ENCODE measurements around the gene RER1.
A peak's percentile ranks its signal among the peaks of the same experiment; 100 is the strongest.

RER1 gene

GRCh38 chr1:2400576-2400909 lies 8.9 kb downstream of the RER1 start:
- Histone ChIP-seq H3K4ac (ENCODE audit: low read depth in 1 of 2, low read length in 2 of 2) (no peak overlapping the region), H3K9me3 (ENCODE audit: control insufficient read depth, low read length) (no peaks in the 10 kb centered on the region), H2BK120ac (ENCODE audit: low read depth, low read length) (no peak overlapping the region), H4K91ac (ENCODE audit: low read length) (no peak overlapping the region), H2BK15ac (ENCODE audit: low read depth, poor library complexity, severe bottlenecking) (no peak overlapping the region), H4K8ac (ENCODE audit: low read length) (no peak overlapping the region), H3K14ac (ENCODE audit: low read length in 2 of 2) (no peak overlapping the region), H3K27ac (ENCODE audit: low read length, poor library complexity, severe bottlenecking) (no peak overlapping the region), H3K4me2 (ENCODE audit: low read length, poor library complexity, severe bottlenecking) (no peak overlapping the region), H3K27me3 (ENCODE audit: control insufficient read depth in 1 of 2, insufficient read depth in 1 of 2, low read length in 2 of 2) (no peaks in the 10 kb centered on the region), H2AK5ac (ENCODE audit: low read length, severe bottlenecking) (no peak overlapping the region), H2BK12ac (ENCODE audit: low read length in 2 of 2) (no peak overlapping the region), H3K4me1 (ENCODE audit: control insufficient read depth, insufficient read depth, low read depth, low read length) (peaks cover 9% of the 10 kb centered on the region), H3K4me3 (ENCODE audit: insufficient read depth in 1 of 2, low read depth in 1 of 2, low read length in 2 of 2) (no peak overlapping the region), H3K9ac (ENCODE audit: low read length) (no peak overlapping the region), H3K36me3 (ENCODE audit: control insufficient read depth in 1 of 2, insufficient read depth in 2 of 2, low read depth in 1 of 2, low read length in 2 of 2) (peaks cover 93 to 95% of the 10 kb centered on the region in 2 experiments), H2BK5ac (ENCODE audit: low read depth, low read length, poor library complexity, severe bottlenecking) (no peak overlapping the region), H3K23ac (ENCODE audit: low read length in 2 of 2) (no peak overlapping the region), H3K18ac (ENCODE audit: low read depth in 1 of 2, low read length in 2 of 2) (no peak overlapping the region), H2AFZ (ENCODE audit: low read depth, low read length) (no peak overlapping the region), H3K79me1 (replicated peaks; ENCODE audit: low read length, poor library complexity, severe bottlenecking) (peaks cover 34% of the 10 kb centered on the region)
- DNase-seq = no peak
- WGBS = 92% methylated on average over 10 of the region's 10 CpGs

GRCh38 chr1:2400950-2401649 lies 9.5 kb downstream of the RER1 start:
- Histone ChIP-seq H3K9ac (ENCODE audit: low read length) (no peak overlapping the region), H3K23ac (ENCODE audit: low read length in 2 of 2) (no peak overlapping the region), H3K27me3 (ENCODE audit: control insufficient read depth in 1 of 2, insufficient read depth in 1 of 2, low read length in 2 of 2) (no peaks in the 10 kb centered on the region), H2BK15ac (ENCODE audit: low read depth, poor library complexity, severe bottlenecking) (no peak overlapping the region), H3K36me3 (ENCODE audit: control insufficient read depth in 1 of 2, insufficient read depth in 2 of 2, low read depth in 1 of 2, low read length in 2 of 2) (peaks cover 91 to 95% of the 10 kb centered on the region in 2 experiments), H3K27ac (ENCODE audit: low read length, poor library complexity, severe bottlenecking) (no peak overlapping the region), H3K14ac (ENCODE audit: low read length in 2 of 2) (no peak overlapping the region), H2BK120ac (ENCODE audit: low read depth, low read length) (no peak overlapping the region), H2AK5ac (ENCODE audit: low read length, severe bottlenecking) (no peak overlapping the region), H3K4me2 (ENCODE audit: low read length, poor library complexity, severe bottlenecking) (no peak overlapping the region), H2BK5ac (ENCODE audit: low read depth, low read length, poor library complexity, severe bottlenecking) (no peak overlapping the region), H3K79me1 (replicated peaks; ENCODE audit: low read length, poor library complexity, severe bottlenecking) (peaks cover 30% of the 10 kb centered on the region), H4K91ac (ENCODE audit: low read length) (no peak overlapping the region), H2BK12ac (ENCODE audit: low read length in 2 of 2) (no peak overlapping the region), H3K9me3 (ENCODE audit: control insufficient read depth, low read length) (no peaks in the 10 kb centered on the region), H3K4me1 (ENCODE audit: control insufficient read depth, insufficient read depth, low read depth, low read length) (peaks cover 15% of the 10 kb centered on the region), H3K18ac (ENCODE audit: low read depth in 1 of 2, low read length in 2 of 2) (no peak overlapping the region), H4K8ac (ENCODE audit: low read length) (no peak overlapping the region), H3K4me3 (ENCODE audit: insufficient read depth in 1 of 2, low read depth in 1 of 2, low read length in 2 of 2) (no peak overlapping the region), H3K4ac (ENCODE audit: low read depth in 1 of 2, low read length in 2 of 2) (no peak overlapping the region), H2AFZ (ENCODE audit: low read depth, low read length) (no peak overlapping the region)
- no peak for DNase-seq
- 94% methylated on average over 9 of the region's 14 CpGs for WGBS

GRCh38 chr1:2402420-2402819 lies 10.8 kb downstream of the RER1 start:
- Histone ChIP-seq H3K9ac (ENCODE audit: low read length) (no peak overlapping the region), H2AK5ac (ENCODE audit: low read length, severe bottlenecking) (no peak overlapping the region), H3K4me1 (ENCODE audit: control insufficient read depth, insufficient read depth, low read depth, low read length) (peaks cover 22% of the 10 kb centered on the region), H3K18ac (ENCODE audit: low read depth in 1 of 2, low read length in 2 of 2) (no peak overlapping the region), H3K36me3 (ENCODE audit: control insufficient read depth in 1 of 2, insufficient read depth in 2 of 2, low read depth in 1 of 2, low read length in 2 of 2) (peaks cover 92 to 95% of the 10 kb centered on the region in 2 experiments), H3K14ac (ENCODE audit: low read length in 2 of 2) (no peak overlapping the region), H3K23ac (ENCODE audit: low read length in 2 of 2) (no peak overlapping the region), H2BK15ac (ENCODE audit: low read depth, poor library complexity, severe bottlenecking) (peak overlapping the region; percentile 60), H3K4ac (ENCODE audit: low read depth in 1 of 2, low read length in 2 of 2) (no peak overlapping the region), H2BK5ac (ENCODE audit: low read depth, low read length, poor library complexity, severe bottlenecking) (no peak overlapping the region), H4K91ac (ENCODE audit: low read length) (no peak overlapping the region), H4K8ac (ENCODE audit: low read length) (no peak overlapping the region), H3K4me3 (ENCODE audit: insufficient read depth in 1 of 2, low read depth in 1 of 2, low read length in 2 of 2) (no peak overlapping the region), H2BK120ac (ENCODE audit: low read depth, low read length) (no peak overlapping the region), H3K27ac (ENCODE audit: low read length, poor library complexity, severe bottlenecking) (no peak overlapping the region), H2BK12ac (ENCODE audit: low read length in 2 of 2) (no peak overlapping the region), H3K4me2 (ENCODE audit: low read length, poor library complexity, severe bottlenecking) (no peak overlapping the region), H3K79me1 (replicated peaks; ENCODE audit: low read length, poor library complexity, severe bottlenecking) (peaks cover 24% of the 10 kb centered on the region), H3K27me3 (ENCODE audit: control insufficient read depth in 1 of 2, insufficient read depth in 1 of 2, low read length in 2 of 2) (no peaks in the 10 kb centered on the region), H2AFZ (ENCODE audit: low read depth, low read length) (no peak overlapping the region), H3K9me3 (ENCODE audit: control insufficient read depth, low read length) (no peaks in the 10 kb centered on the region)
- DNase-seq = no peak
- 98% methylated on average over 19 of the region's 23 CpGs for WGBS

DNA sequence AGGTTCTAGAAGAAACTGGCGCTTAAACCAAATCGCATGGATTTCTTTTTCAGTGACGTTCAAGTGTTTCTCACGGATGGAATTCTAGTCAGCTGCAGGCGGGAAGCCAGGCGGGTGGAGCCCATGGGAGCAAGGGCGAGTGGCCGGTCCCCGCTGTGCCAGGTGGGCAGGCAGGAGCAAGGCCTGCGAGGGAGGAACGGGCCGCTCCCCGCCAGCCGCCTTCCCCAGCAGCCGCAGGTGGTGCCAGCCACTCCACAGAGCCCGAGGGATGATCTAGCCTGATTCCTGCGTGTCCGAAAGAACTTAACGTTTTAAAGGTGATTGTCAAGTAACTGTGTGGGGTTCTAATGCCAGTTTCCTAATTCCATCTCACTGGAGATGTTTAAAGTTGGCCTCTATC lies 11.6 kb downstream of the RER1 start:
- H3K23ac ChIP-seq (ENCODE audit: low read length in 2 of 2) = no peak overlapping the region
- peaks cover 22% of the 10 kb centered on the region for H3K4me1 ChIP-seq (ENCODE audit: control insufficient read depth, insufficient read depth, low read depth, low read length)
- peaks cover 93 to 94% of the 10 kb centered on the region in 2 experiments for H3K36me3 ChIP-seq (ENCODE audit: control insufficient read depth in 1 of 2, insufficient read depth in 2 of 2, low read depth in 1 of 2, low read length in 2 of 2)
- no peak overlapping the region for H2BK15ac ChIP-seq (ENCODE audit: low read depth, poor library complexity, severe bottlenecking)
- no peak overlapping the region for H2AFZ ChIP-seq (ENCODE audit: low read depth, low read length)
- no peak overlapping the region for H3K14ac ChIP-seq (ENCODE audit: low read length in 2 of 2)
- no peak for DNase-seq
- no peaks in the 10 kb centered on the region for H3K9me3 ChIP-seq (ENCODE audit: control insufficient read depth, low read length)
- no peak overlapping the region for H3K4me2 ChIP-seq (ENCODE audit: low read length, poor library complexity, severe bottlenecking)
- 93% methylated on average over 19 of the region's 19 CpGs for WGBS
- H3K79me1 ChIP-seq (replicated peaks; ENCODE audit: low read length, poor library complexity, severe bottlenecking) = peaks cover 23% of the 10 kb centered on the region
- H4K91ac ChIP-seq (ENCODE audit: low read length) = peak overlapping the region; percentile 30
- no peak overlapping the region for H2AK5ac ChIP-seq (ENCODE audit: low read length, severe bottlenecking)
- no peak overlapping the region for H3K4ac ChIP-seq (ENCODE audit: low read depth in 1 of 2, low read length in 2 of 2)
- H3K9ac ChIP-seq (ENCODE audit: low read length) = no peak overlapping the region
- H4K8ac ChIP-seq (ENCODE audit: low read length) = no peak overlapping the region
- H2BK12ac ChIP-seq (ENCODE audit: low read length in 2 of 2) = no peak overlapping the region
- H2BK5ac ChIP-seq (ENCODE audit: low read depth, low read length, poor library complexity, severe bottlenecking) = no peak overlapping the region
- no peak overlapping the region for H2BK120ac ChIP-seq (ENCODE audit: low read depth, low read length)
- no peak overlapping the region for H3K4me3 ChIP-seq (ENCODE audit: insufficient read depth in 1 of 2, low read depth in 1 of 2, low read length in 2 of 2)
- no peaks in the 10 kb centered on the region for H3K27me3 ChIP-seq (ENCODE audit: control insufficient read depth in 1 of 2, insufficient read depth in 1 of 2, low read length in 2 of 2)
- no peak overlapping the region for H3K27ac ChIP-seq (ENCODE audit: low read length, poor library complexity, severe bottlenecking)
- no peak overlapping the region for H3K18ac ChIP-seq (ENCODE audit: low read depth in 1 of 2, low read length in 2 of 2)
